Vagina (tissue), 2 donors: ENCODE results near the gene PNMA6F. TPM values are rescaled to one million over a fixed set of nuclear protein-coding genes. Genes with fewer than 3 reads are reported as not detected.

Experiments used
- DNase-seq, 2 donors: peaks; one replicate each; pipeline ENCODE4 v3.0.0-alpha.2; 2017; ENCODE audit errors: extremely low spot score in 2 of 2
- H3K27ac ChIP-seq: fragments of 200-600 bp; sonication (generic); one replicate; pipeline ENCODE4 v1.5.1; 2019
- H3K27me3 ChIP-seq: fragments of 200-600 bp; sonication (generic); one replicate; pipeline ENCODE4 v1.5.1; 2019
- H3K36me3 ChIP-seq, 2 donors: fragments of 200-600 bp; sonication (generic); one replicate each; pipeline ENCODE4 v1.5.1; 2017 to 2019
- H3K4me1 ChIP-seq: fragments of 200-600 bp; sonication (generic); one replicate; pipeline ENCODE4 v1.5.1; 2019
- H3K4me3 ChIP-seq, 2 donors: fragments of 200-600 bp; sonication (generic); 1 replicate in 1 of 2; 2 replicates in 1 of 2; pipeline ENCODE4 v1.5.1; 2016 to 2019
- H3K9me3 ChIP-seq: fragments of 200-600 bp; sonication (generic); one replicate; pipeline ENCODE4 v1.5.1; 2019
- CTCF ChIP-seq, 3 experiments: fragments of 450-650 bp in 2 of 3; fragments of 200-600 bp in 1 of 3; sonication (generic) in 1 of 3; IDR thresholded peaks; one replicate each; pipeline ENCODE4 v1.5.1; 2017 to 2019; ENCODE audit warnings: antibody characterized with exemption in 3 of 3, mild to moderate bottlenecking in 2 of 3, moderate library complexity in 2 of 3
- POLR2A ChIP-seq, 2 donors: fragments of 450-650 bp; IDR thresholded peaks; one replicate each; pipeline ENCODE4 v1.6.1; 2017; ENCODE audit warnings: antibody characterized with exemption in 2 of 2, mild to moderate bottlenecking in 2 of 2, moderate library complexity in 2 of 2
- POLR2AphosphoS5 ChIP-seq, 2 donors: sonication (generic); formaldehyde crosslinking; IDR thresholded peaks; one replicate each; pipeline ENCODE4 v1.9.0; 2017; ENCODE audit warnings: antibody characterized with exemption in 2 of 2, mild to moderate bottlenecking in 2 of 2, low read depth in 1 of 2; ENCODE audit not compliant: insufficient read depth in 1 of 2
- intact Hi-C: fragments of 100-400 bp; cut with DNase I; formaldehyde crosslinking; loops from one replicate; pipeline ENCODE4 v1.15.1; 2023
- total RNA-seq: library from RNA; depleted of rRNA; stranded (reverse); fragments of >200 nt; gene quantifications from one replicate; pipeline ENCODE4 v1.2.3, GENCODE V29; 2016

PNMA6F gene
- total RNA-seq, 1 donor from 2014 or later: not detected

GRCh38 chrX:153318811-153319210 is 2.8 kb downstream of the PNMA6F start:
- Histone ChIP-seq H3K27ac (no peak overlapping the region), H3K4me1 (no peaks in the 10 kb centered on the region), H3K4me3 (no peak overlapping the region), H3K36me3 (no peaks in the 10 kb centered on the region), H3K27me3 (no peaks in the 10 kb centered on the region), H3K9me3 (no peaks in the 10 kb centered on the region)
- intact Hi-C loops: no loop called here
- TF ChIP-seq CTCF (IDR thresholded peaks at IDR 0.05): no peak
- no peak for TF ChIP-seq POLR2AphosphoS5 (IDR thresholded peaks at IDR 0.05; ENCODE audit: insufficient read depth in 1 of 2, low read depth in 1 of 2)
- no peak for TF ChIP-seq POLR2A (IDR thresholded peaks at IDR 0.05)
- DNase-seq: no peak

- Histone ChIP-seq H3K9me3 (no peaks in the 10 kb centered on the region), H3K4me3 (no peak overlapping the region), H3K36me3 (no peaks in the 10 kb centered on the region), H3K27ac (no peak overlapping the region), H3K27me3 (no peaks in the 10 kb centered on the region), H3K4me1 (no peaks in the 10 kb centered on the region)
- no peak for TF ChIP-seq POLR2AphosphoS5 (IDR thresholded peaks at IDR 0.05; ENCODE audit: insufficient read depth in 1 of 2, low read depth in 1 of 2)
- peak in 1 of 2 donors; percentile 95 for DNase-seq
- intact Hi-C loops: no loop called here
Observed at GRCh38 chrX:153317996-153318722, 3.4 kb downstream of the PNMA6F start.

- peak in 1 of 2 donors; percentile 77 for DNase-seq
- Histone ChIP-seq H3K4me1 (no peaks in the 10 kb centered on the region), H3K9me3 (no peaks in the 10 kb centered on the region), H3K36me3 (no peaks in the 10 kb centered on the region), H3K4me3 (no peak overlapping the region), H3K27me3 (no peaks in the 10 kb centered on the region), H3K27ac (no peak overlapping the region)
- intact Hi-C loops: no loop called here
- TF ChIP-seq POLR2A (IDR thresholded peaks at IDR 0.05) (no peak), POLR2AphosphoS5 (IDR thresholded peaks at IDR 0.05; ENCODE audit: insufficient read depth in 1 of 2, low read depth in 1 of 2) (no peak), CTCF (IDR thresholded peaks at IDR 0.05) (no peak)
Observed at GRCh38 chrX:153317306-153317705, 4.3 kb downstream of the PNMA6F start.

- H3K36me3 ChIP-seq: no peaks in the 10 kb centered on the region
- no peaks in the 10 kb centered on the region for H3K27me3 ChIP-seq
- DNase-seq: no peak
- H3K4me1 ChIP-seq: no peaks in the 10 kb centered on the region
- no peak overlapping the region for H3K4me3 ChIP-seq
- H3K9me3 ChIP-seq: no peaks in the 10 kb centered on the region
- H3K27ac ChIP-seq: no peak overlapping the region
- intact Hi-C loops: no loop called here
- no peak for TF ChIP-seq CTCF (IDR thresholded peaks at IDR 0.05)
- no peak for TF ChIP-seq POLR2A (IDR thresholded peaks at IDR 0.05)
- TF ChIP-seq POLR2AphosphoS5 (IDR thresholded peaks at IDR 0.05; ENCODE audit: insufficient read depth in 1 of 2, low read depth in 1 of 2): no peak
Observed at GRCh38 chrX:153312842-153313241, 8.7 kb downstream of the PNMA6F start.

GRCh38 chrX:153312041-153312440 is 9.5 kb downstream of the PNMA6F start:
- Histone ChIP-seq H3K27me3 (no peaks in the 10 kb centered on the region), H3K9me3 (no peaks in the 10 kb centered on the region), H3K27ac (no peak overlapping the region), H3K4me3 (no peak overlapping the region), H3K36me3 (no peaks in the 10 kb centered on the region), H3K4me1 (no peaks in the 10 kb centered on the region)
- TF ChIP-seq POLR2AphosphoS5 (IDR thresholded peaks at IDR 0.05; ENCODE audit: insufficient read depth in 1 of 2, low read depth in 1 of 2) (no peak), CTCF (IDR thresholded peaks at IDR 0.05) (no peak), POLR2A (IDR thresholded peaks at IDR 0.05) (no peak)
- DNase-seq: peak in 1 of 2 donors; percentile 91
- intact Hi-C loops: no loop called here
